Activated naive CD8-positive, alpha-beta T cell treated with anti-CD3 and anti-CD28 coated beads, Interleukin-2, amount 50 U/mL, for 16 hours (primary cell): ENCODE results near the gene FSTL4.

ENCODE experiments used
- DNase-seq: peaks from one replicate; pipeline ENCODE4 v3.0.0-alpha.2; 2020; ENCODE audit warnings: low read depth, low spot score

FSTL4 gene

DNA sequence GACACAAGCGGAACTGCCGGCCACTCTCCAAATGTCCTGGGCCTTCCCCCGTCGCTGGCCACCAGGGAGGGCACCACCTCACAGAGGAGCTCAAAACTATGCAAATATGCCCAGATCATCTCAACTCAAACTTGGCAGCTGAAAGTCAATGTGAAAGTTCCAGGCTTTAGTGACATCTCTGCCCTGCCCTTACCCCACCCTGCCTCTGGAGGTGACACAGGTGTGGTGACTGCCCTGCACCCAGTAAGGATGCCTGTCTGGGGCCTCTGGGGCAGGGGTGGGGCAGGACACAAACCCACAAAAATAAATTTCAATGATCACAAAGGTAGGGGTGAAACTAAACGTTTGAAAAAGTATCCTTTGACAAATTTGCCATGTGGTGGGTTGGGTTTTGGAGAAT lies 347.1 kb downstream of the FSTL4 start:
- DNase-seq, result no peak

GRCh38 chr5:133262690-133263089 lies 349.7 kb downstream of the FSTL4 start:
- DNase-seq, result no peak

- no peak for DNase-seq
These were observed 350.3 kb downstream of the FSTL4 start for GRCh38 chr5:133261993-133262392.

DNA sequence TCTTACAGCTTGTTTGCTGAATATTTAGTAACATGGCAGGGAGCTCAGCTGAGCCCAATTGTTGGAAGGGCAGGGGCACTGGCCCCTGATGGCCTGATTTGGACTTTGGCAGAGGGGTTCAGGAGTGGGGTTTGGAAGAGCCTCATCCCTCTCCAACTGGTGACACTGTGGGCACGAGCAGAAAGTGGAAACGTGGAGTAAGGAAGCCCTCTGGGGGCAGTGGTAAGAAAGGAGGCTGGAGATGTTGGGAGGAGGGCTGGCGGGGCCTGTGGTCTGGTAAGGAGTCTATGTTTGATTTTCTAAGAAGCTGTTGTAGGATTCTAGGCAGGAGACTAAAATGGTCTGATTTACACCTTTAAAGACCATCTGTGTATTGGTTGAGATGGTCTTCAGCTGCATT lies 351.6 kb downstream of the FSTL4 start:
- no peak for DNase-seq

DNA sequence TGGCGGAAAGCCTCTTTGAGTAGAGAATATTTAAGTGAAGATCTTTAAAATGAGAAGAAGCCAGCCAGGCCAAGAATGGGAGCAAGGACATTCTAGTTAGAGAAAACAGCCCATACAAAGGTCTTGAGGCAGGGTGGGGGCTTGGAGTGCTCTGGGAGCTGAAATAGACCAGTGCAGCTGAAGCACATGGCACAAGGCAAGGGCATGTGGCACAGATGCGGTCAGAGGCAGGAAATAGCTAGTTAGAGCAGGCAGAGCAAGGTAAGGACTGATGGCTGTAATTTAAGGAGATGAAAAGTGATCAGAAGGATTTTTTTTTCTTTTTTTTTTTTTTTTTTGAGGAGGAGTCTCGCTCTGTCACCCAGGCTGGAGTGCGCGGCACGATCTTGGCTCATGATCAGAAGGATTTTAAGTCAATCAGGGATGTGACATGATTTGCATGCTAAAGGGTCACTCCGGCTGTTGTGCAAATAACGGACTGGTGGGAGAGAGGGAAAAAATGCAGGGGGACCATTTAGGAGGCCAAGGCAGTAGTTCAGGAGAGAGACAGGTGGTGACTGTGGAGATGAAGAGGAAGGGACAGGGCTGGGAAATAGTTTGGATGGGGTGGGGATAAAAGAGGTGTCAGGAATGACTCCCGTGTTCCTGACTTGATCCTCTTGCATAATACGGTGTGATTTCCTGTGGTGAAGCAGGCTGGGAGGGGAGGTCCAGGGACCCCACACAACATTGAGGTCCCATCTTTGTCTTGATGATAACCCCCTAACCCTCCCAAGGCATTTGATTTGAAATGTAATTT lies 352.9 kb downstream of the FSTL4 start:
- DNase-seq, result no peak

DNA sequence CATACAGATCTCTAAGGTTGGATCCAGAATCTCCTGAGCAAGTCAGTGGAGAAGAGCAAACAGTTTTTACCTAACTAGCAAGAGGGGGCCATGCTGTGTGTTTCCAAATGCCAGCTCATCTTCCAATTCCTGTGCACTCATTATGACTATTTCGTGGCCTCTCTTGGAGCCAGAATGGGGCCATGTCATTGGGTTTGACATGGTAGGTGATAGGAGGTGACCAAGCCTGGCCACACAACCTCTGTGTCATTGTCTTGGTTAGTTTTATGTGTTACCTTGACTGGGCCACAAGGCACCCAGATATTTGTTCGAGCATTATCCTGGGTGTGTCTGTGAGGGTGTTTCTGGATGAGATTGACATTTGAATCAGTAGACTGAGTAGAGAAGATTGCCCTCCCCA lies 354.4 kb downstream of the FSTL4 start:
- no peak for DNase-seq

- DNase-seq, result no peak
These were observed 356.1 kb downstream of the FSTL4 start for GRCh38 chr5:133256276-133256675.

DNA sequence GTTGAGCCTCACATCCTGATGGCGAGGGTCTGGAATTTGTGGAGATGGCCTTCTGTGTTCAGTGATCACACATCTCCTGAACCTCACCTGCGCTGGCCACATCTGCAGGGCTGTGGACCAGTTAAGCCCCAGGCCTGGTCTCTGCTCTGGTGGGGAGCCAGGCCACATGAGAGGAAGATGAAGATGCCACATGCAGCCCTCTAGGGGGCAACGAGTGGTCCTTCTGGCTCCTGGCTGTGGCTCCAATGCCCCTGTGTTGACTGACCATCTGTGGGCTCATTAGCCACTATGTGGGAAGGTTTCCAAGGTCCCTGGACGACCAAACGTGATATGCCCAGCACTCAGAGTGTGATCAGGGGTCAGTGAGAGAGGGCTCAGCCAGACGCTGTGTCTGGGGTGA lies 357.5 kb downstream of the FSTL4 start:
- no peak for DNase-seq

DNA sequence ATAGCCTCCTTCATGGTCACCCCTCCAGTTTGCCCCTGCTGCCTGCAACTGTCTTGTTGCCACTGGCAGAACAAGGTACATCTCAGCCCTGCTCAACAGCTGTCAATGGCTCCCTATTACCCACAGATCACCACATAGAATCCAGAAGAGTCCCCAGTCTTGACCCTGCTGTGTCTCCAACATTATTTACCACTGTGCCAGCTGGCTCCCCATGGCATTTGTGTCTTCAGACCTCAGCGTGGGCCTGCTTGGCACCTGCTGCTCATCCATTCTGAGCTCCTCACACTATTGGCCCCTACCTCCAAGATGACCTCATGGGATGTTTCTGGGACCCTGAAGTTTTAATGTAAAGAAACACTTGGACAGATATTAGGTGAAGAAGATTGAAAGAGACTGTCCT lies 358.7 kb downstream of the FSTL4 start:
- DNase-seq, result no peak

DNA sequence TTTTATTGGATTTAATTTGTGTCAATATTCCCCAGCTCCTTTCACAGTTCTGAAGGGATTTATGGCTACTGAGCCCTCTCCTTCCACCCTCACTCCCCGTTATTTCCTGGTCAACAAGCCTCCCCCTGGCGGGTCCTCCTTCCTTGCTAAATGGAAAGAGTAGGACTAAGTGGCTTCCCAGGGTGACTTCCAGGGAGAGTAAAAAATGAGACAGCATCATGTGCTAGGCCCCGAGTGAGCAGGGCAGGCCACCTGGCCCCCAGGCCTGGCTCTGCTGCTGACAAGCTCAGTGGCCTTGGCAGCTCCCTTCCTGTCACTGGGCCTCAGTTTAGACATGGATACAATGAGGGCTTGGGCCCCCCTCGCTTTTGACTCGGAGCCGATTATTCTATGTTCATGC lies 359.3 kb downstream of the FSTL4 start:
- no peak for DNase-seq

GRCh38 chr5:133252133-133252480 lies 360.2 kb downstream of the FSTL4 start:
- DNase-seq, result no peak

- no peak for DNase-seq
These were observed 360.8 kb downstream of the FSTL4 start for GRCh38 chr5:133251296-133252132.

- no peak for DNase-seq
These were observed 361.8 kb downstream of the FSTL4 start for GRCh38 chr5:133250527-133250926.

DNA sequence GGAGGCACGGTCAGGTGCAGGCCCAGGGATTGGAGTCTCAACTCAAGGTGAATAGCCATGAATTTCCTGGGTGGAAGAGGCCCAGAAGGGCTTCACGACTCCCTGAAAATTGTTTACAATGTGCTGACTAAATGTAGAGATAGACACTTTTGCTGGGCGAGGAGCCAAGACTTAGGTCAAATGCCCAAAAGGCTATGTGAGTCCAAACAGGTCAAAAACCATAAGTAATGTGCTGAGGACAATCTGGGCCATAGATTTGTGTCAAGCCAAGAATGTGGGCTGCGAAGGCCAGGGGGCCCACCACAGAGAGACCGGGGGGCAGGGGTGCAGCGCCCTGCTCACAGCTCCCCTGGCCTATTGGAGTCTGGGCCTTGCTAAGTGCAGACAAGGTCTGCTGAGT lies 362.7 kb downstream of the FSTL4 start:
- no peak for DNase-seq

DNA sequence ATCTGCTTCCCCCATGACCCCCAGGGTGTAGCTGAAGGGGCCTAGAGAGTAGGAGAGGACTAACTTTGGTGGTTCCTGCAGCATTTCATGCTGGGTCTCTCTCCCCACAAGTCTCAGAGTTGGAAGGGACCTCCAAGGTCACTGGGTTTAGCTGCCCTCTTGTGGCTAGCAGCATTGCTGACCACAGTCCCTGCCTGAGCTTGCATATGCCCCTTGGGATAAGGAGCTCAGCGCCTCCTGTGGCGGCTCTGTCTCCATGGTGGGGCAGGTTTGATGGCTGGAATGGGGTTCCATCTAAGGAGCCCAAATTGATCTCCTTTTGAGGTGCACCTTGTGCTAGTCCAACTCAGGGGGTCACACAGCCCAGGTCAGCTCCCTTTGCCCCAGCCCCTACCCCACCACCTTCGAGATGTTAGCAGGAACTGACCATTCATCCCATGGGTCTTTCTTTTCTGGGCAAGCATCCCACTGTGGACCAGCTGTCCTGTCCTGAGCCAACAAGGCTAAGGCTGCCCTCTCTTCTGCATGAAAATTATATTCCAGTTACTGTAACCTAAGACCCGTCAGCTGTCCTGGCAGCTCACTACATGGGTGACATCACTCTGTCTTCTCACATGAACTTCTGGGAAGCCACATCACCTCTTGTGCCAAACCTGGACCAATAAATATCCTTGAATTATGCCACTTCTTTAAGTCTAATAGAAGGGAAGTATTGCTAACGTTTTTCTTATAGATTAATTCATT lies 364.3 kb downstream of the FSTL4 start:
- DNase-seq, result no peak

GRCh38 chr5:133247151-133247709 lies 365.1 kb downstream of the FSTL4 start:
- DNase-seq, result no peak

- DNase-seq, result no peak
These were observed 365.8 kb downstream of the FSTL4 start for GRCh38 chr5:133246376-133247150.

GRCh38 chr5:133246053-133246370 lies 366.3 kb downstream of the FSTL4 start:
- no peak for DNase-seq

- DNase-seq, result no peak
These were observed 366.9 kb downstream of the FSTL4 start for GRCh38 chr5:133245191-133246052.

DNA sequence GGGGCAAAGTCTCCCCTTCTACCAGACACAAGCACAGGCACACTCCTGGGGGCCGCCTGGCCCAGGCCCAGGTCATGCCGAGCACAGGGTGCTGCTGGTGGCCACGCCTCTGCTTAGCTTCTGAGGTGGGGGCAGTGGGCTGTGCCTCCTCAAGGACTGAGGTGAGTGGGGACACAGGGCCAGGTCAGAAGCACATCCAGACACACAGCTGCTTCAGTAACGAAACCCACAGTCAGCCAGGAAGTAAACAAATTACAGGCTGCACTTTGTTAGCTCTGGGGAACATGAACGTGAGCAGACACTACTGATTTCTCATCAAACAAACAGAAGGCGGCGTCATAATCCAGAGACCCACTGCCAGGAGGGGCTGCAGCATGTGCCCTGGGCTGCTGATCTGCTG lies 368.1 kb downstream of the FSTL4 start:
- DNase-seq, result no peak

- no peak for DNase-seq
These were observed 369.1 kb downstream of the FSTL4 start for GRCh38 chr5:133243196-133243595.
